HG02970 (cell line): ENCODE data around the gene FOXL2NB.

Experiments
- ATAC-seq: cut with Tn5 transposase; IDR thresholded peaks from one replicate; pipeline ENCODE4 v1.9.1; 2021; ENCODE audit warnings: mild to moderate bottlenecking, moderate library complexity, moderate number of reproducible peaks; ENCODE audit not compliant: unreplicated experiment, low FRiP score

The FOXL2NB gene

GRCh38 chr3:138928727-138929372 is 18.2 kb upstream of the FOXL2NB start:
- no peak for ATAC-seq

GRCh38 chr3:138933068-138933668 is 13.8 kb upstream of the FOXL2NB start:
- ATAC-seq = no peak

- no peak for ATAC-seq
These were observed 12.9 kb upstream of the FOXL2NB start for GRCh38 chr3:138933981-138934691.

- ATAC-seq = no peak
These were observed 11.5 kb upstream of the FOXL2NB start for GRCh38 chr3:138935505-138935862.

- ATAC-seq = no peak
These were observed 10.9 kb upstream of the FOXL2NB start for GRCh38 chr3:138935863-138936740.

- ATAC-seq = no peak
These were observed 10.0 kb upstream of the FOXL2NB start for GRCh38 chr3:138936741-138937689.

- ATAC-seq = no peak
These were observed 9.3 kb upstream of the FOXL2NB start for GRCh38 chr3:138937690-138938055.

- ATAC-seq = no peak
These were observed 8.8 kb upstream of the FOXL2NB start for GRCh38 chr3:138938056-138938876.

- ATAC-seq = no peak
These were observed 8.0 kb upstream of the FOXL2NB start for GRCh38 chr3:138938877-138939560.

- no peak for ATAC-seq
These were observed 7.3 kb upstream of the FOXL2NB start for GRCh38 chr3:138939561-138940241.

- no peak for ATAC-seq
These were observed 6.6 kb upstream of the FOXL2NB start for GRCh38 chr3:138940446-138940845.

GRCh38 chr3:138941259-138941885 is 5.6 kb upstream of the FOXL2NB start:
- ATAC-seq = no peak

- ATAC-seq = no peak
These were observed 4.7 kb upstream of the FOXL2NB start for GRCh38 chr3:138942271-138942670.

- no peak for ATAC-seq
These were observed 4.0 kb upstream of the FOXL2NB start for GRCh38 chr3:138942861-138943623.

- ATAC-seq = no peak
These were observed 3.0 kb upstream of the FOXL2NB start for GRCh38 chr3:138943724-138944653.

- no peak for ATAC-seq
These were observed 2.4 kb upstream of the FOXL2NB start for GRCh38 chr3:138944654-138944928.
